Psoas muscle (tissue), 8 donors: ENCODE results near the gene PGF. TPM values are rescaled to one million over a fixed set of nuclear protein-coding genes. Genes with fewer than 3 reads are reported as not detected.
A peak's percentile ranks its signal among the peaks of the same experiment; 100 is the strongest.
"Not testable (repeated sequence)": the region's sequence is repeated elsewhere in the genome, so short reads cannot be mapped to it uniquely, and the experiment has no call there.

ENCODE experiments used
- ATAC-seq, 4 donors: fragments of 200-7000 bp; cut with Tn5 transposase; one replicate each; pipeline ENCODE4 v1.9.1; 2020; ENCODE audit warnings: moderate library complexity in 3 of 4, mild to moderate bottlenecking in 2 of 4
- DNase-seq, 2 donors: peaks; one replicate each; pipeline ENCODE4 v3.0.0-alpha.2; 2020
- H3K27ac ChIP-seq: fragments of 200-600 bp; one replicate; pipeline ENCODE4 v1.8.0; 2022
- H3K27me3 ChIP-seq, 3 donors: fragments of 200-600 bp in 1 of 3; one replicate each; pipeline versions ENCODE4 v1.6.1 to v1.8.0; 2013 to 2022; ENCODE audit warnings: low read length in 2 of 3, mild to moderate bottlenecking in 2 of 3, moderate library complexity in 1 of 3; ENCODE audit not compliant: insufficient read depth in 3 of 3
- H3K36me3 ChIP-seq, 2 donors: fragments of 200-600 bp in 1 of 2; one replicate each; pipeline versions ENCODE4 v1.6.1 to v1.8.0; 2013 to 2022; ENCODE audit warnings: low read depth in 1 of 2, mild to moderate bottlenecking in 1 of 2, moderate library complexity in 1 of 2; ENCODE audit not compliant: insufficient read depth in 1 of 2
- H3K4me1 ChIP-seq: fragments of 200-600 bp; one replicate; pipeline ENCODE4 v1.8.0; 2022
- H3K4me3 ChIP-seq: fragments of 200-600 bp; one replicate; pipeline ENCODE4 v1.8.0; 2022; ENCODE audit warnings: mild to moderate bottlenecking
- H3K9me3 ChIP-seq: fragments of 200-600 bp; one replicate; pipeline ENCODE4 v1.8.0; 2022
- CTCF ChIP-seq: fragments of 200-600 bp; IDR thresholded peaks from one replicate; pipeline ENCODE4 v1.8.0; 2022; ENCODE audit warnings: antibody characterized with exemption
- WGBS, 3 donors: extraction: QIAGEN DNeasy Blood & Tissue Kit; methylation state at CpG; one replicate each; pipeline versions ENCODE4 v1.1.6 to v1.1.7; 2013; 5-methylcytosine and 5-hydroxymethylcytosine counted together
- intact Hi-C, 2 donors: fragments of 100-400 bp; cut with DNase I; formaldehyde crosslinking; loops; one replicate each; pipeline versions ENCODE4 v1.11.0 to v1.14.2; 2022
- polyA plus RNA-seq, 3 donors: library from polyadenylated mRNA; stranded (reverse); fragments of 200-250 nt; gene quantifications; one replicate each; pipeline ENCODE4 v1.2.3, GENCODE V29; 2013
- total RNA-seq, 4 donors: library from RNA; stranded (reverse); fragmentation: NEBNext Ultra II Directional in 2 of 4; extraction: Animal tissue kit (Norgen Biotek cat#: 25700) in 2 of 4; gene quantifications; one replicate each; pipeline versions ENCODE4 v1.2.1 to v1.2.4, GENCODE V29; 2021 to 2023
- donor health status: healthy with polysubstance abuse.
- donor health status: DM: no; HTN: no; CAD: no; lungs with moderate emphysema.
- donor health status: Bipolar disorder and iron deficiency.
- donor health status: healthy.
- donor health status: DM: yes; HTN: yes; CAD: no.
- donor health status: DM: no; HTN: no; CAD: no.
- donor health status: DM: no; HTN: no; CAD: no.
- donor health status: DM: yes; HTN: yes; CAD: no.

The PGF gene
- total and polyA plus RNA-seq, 7 donors = 2.5 to 9.8 (median 7.9) TPM

- Histone ChIP-seq H3K4me1 (peaks cover 16% of the 10 kb centered on the region), H3K27me3 (no peaks in the 10 kb centered on the region), H3K36me3 (peaks cover 7 to 32% of the 10 kb centered on the region in 2 donors), H3K9me3 (peaks cover 10% of the 10 kb centered on the region), H3K4me3 (peak overlapping the region; percentile 92), H3K27ac (peak overlapping the region; percentile 92)
- intact Hi-C loops = loop anchor here (5.0 to 10.0 kb wide), 2 partner anchors 55 to 63 kb away; partner anchors contain the start of genes ACYP1 (in 1 of the 2) and ZC2HC1C (in 1 of the 2)
- ATAC-seq (no peak), DNase-seq (no peak)
- 96 to 98% (median 97%) methylated on average over 1 of the region's 1 CpG for WGBS, 3 donors
- no peak for TF ChIP-seq CTCF
These were observed 46.5 kb upstream of the PGF start for GRCh38 chr14:75001899-75002298.

GRCh38 chr14:75001261-75001660 is 45.9 kb upstream of the PGF start:
- 88 to 95% (median 91%) methylated on average over 2 of the region's 2 CpGs for WGBS, 3 donors
- Histone ChIP-seq H3K27me3 (no peaks in the 10 kb centered on the region), H3K36me3 (peaks cover 3 to 25% of the 10 kb centered on the region in 2 donors), H3K9me3 (peaks cover 10% of the 10 kb centered on the region), H3K4me3 (no peak overlapping the region), H3K4me1 (peaks cover 16% of the 10 kb centered on the region), H3K27ac (no peak overlapping the region)
- no peak for TF ChIP-seq CTCF
- DNase-seq (no peak), ATAC-seq (no peak)
- intact Hi-C loops = loop anchor here (5.0 to 10.0 kb wide), 2 partner anchors 54 to 64 kb away; partner anchors contain the start of genes ACYP1 (in 1 of the 2) and ZC2HC1C (in 1 of the 2)

- H3K27ac ChIP-seq, DNase-seq, ATAC-seq, H3K27me3 ChIP-seq, H3K9me3 ChIP-seq, intact Hi-C loops, H3K36me3 ChIP-seq, H3K4me1 ChIP-seq, H3K4me3 ChIP-seq: not testable (repeated sequence)
- 86 to 94% (median 94%) methylated on average over 3 to 6 of the region's 7 CpGs for WGBS, 3 donors
These were observed 40.4 kb upstream of the PGF start for GRCh38 chr14:74995781-74996180.

- DNase-seq, H3K36me3 ChIP-seq, H3K27me3 ChIP-seq, ATAC-seq, H3K4me1 ChIP-seq, H3K4me3 ChIP-seq, H3K9me3 ChIP-seq, intact Hi-C loops, H3K27ac ChIP-seq: not testable (repeated sequence)
- 92 to 94% (median 93%) methylated on average over 21 to 28 of the region's 28 CpGs for WGBS, 3 donors
These were observed 38.8 kb upstream of the PGF start for GRCh38 chr14:74994182-74994581.

- no peak for TF ChIP-seq CTCF
- Histone ChIP-seq H3K27me3 (no peaks in the 10 kb centered on the region), H3K36me3 (no peaks in the 10 kb centered on the region), H3K4me1 (peaks cover 16% of the 10 kb centered on the region), H3K4me3 (no peak overlapping the region), H3K9me3 (no peaks in the 10 kb centered on the region), H3K27ac (peak overlapping the region; percentile 69)
- no peak for ATAC-seq
- intact Hi-C loops = no loop called here
- 94 to 96% (median 94%) methylated on average over 1 of the region's 1 CpG for WGBS, 3 donors
- DNase-seq = no peak
These were observed 33.6 kb upstream of the PGF start for GRCh38 chr14:74988993-74989392.

- 23 to 30% (median 28%) methylated on average over 4 of the region's 4 CpGs for WGBS, 3 donors
- TF ChIP-seq CTCF = no peak
These were observed 32.7 kb upstream of the PGF start for GRCh38 chr14:74988131-74988530.

More at GRCh38 chr14:74988131-74988530, 32.7 kb upstream of the PGF start:
- no peaks in the 10 kb centered on the region for H3K9me3 ChIP-seq
- ATAC-seq (peak; percentile 41 to 83 (median 76)), DNase-seq (no peak)
- intact Hi-C loops = no loop called here
- H3K27me3 ChIP-seq = no peaks in the 10 kb centered on the region
- H3K4me1 ChIP-seq = peaks cover 16% of the 10 kb centered on the region
- H3K27ac ChIP-seq = peak overlapping the region; percentile 73
- no peak overlapping the region for H3K4me3 ChIP-seq
- H3K36me3 ChIP-seq = no peaks in the 10 kb centered on the region
